CD8-positive, alpha-beta memory T cell (primary cell): ENCODE results near the gene DLL1. TPM values are rescaled to one million over a fixed set of nuclear protein-coding genes. Genes with fewer than 3 reads are reported as not detected.

Experiments used
- CTCF ChIA-PET: fragments of 350-600 bp; sonication (Branson Sonifier 250); formaldehyde crosslinking; loops from one replicate; lab custom pipeline; 2021; ENCODE audit warnings: antibody characterized with exemption; lab: Charles Lee
- POLR2A ChIA-PET: fragments of 350-600 bp; sonication (Branson Sonifier 250); formaldehyde crosslinking; loops from one replicate; lab custom pipeline; 2021; ENCODE audit warnings: antibody characterized with exemption; lab: Charles Lee
- DNase-seq, 5 donors: peaks; one replicate each; pipeline versions ENCODE4 v3.0.0 to v3.0.0-alpha.2; 2020 to 2022; ENCODE audit warnings: mixed read lengths in 1 of 5
- H3K27ac ChIP-seq: one replicate; pipeline ENCODE4 v1.7.0; 2013; ENCODE audit warnings: low read depth, mild to moderate bottlenecking, low read length, moderate library complexity
- H3K27me3 ChIP-seq: 2 replicates; pipeline ENCODE4 v1.7.0; 2013; ENCODE audit warnings: low read length, mild to moderate bottlenecking; ENCODE audit not compliant: insufficient read depth, poor library complexity, severe bottlenecking
- H3K36me3 ChIP-seq: 2 replicates; pipeline ENCODE4 v1.7.0; 2013; ENCODE audit warnings: mild to moderate bottlenecking, low read length, moderate library complexity; ENCODE audit not compliant: insufficient read depth
- H3K4me1 ChIP-seq: 2 replicates; pipeline ENCODE4 v1.7.0; 2013; ENCODE audit warnings: mild to moderate bottlenecking, low read length, moderate library complexity; ENCODE audit not compliant: insufficient read depth
- H3K4me3 ChIP-seq: 2 replicates; pipeline ENCODE4 v1.7.0; 2013; ENCODE audit warnings: mild to moderate bottlenecking, low read length
- H3K9me3 ChIP-seq: 2 replicates; pipeline ENCODE4 v1.7.0; 2013; ENCODE audit warnings: mild to moderate bottlenecking, low read length
- H3K27ac Mint-ChIP-seq, 8 donors: one replicate each; pipeline ENCODE4 v1.8.0; 2020 to 2021; ENCODE audit warnings: mixed read lengths in 8 of 8, mild to moderate bottlenecking in 6 of 8, inconsistent platforms in 3 of 8, moderate library complexity in 3 of 8
- H3K27me3 Mint-ChIP-seq, 2 donors: one replicate each; pipeline ENCODE4 v1.8.0; 2020 to 2021; ENCODE audit warnings: mixed read lengths in 2 of 2, mild to moderate bottlenecking in 1 of 2, moderate library complexity in 1 of 2
- H3K36me3 Mint-ChIP-seq, 3 donors: one replicate each; pipeline ENCODE4 v1.8.0; 2020 to 2021; ENCODE audit warnings: mixed read lengths in 3 of 3, inconsistent platforms in 1 of 3, mild to moderate bottlenecking in 1 of 3
- H3K4me1 Mint-ChIP-seq, 3 donors: one replicate each; pipeline ENCODE4 v1.8.0; 2020 to 2021; ENCODE audit warnings: mixed read lengths in 3 of 3, inconsistent platforms in 1 of 3, mild to moderate bottlenecking in 1 of 3
- H3K4me3 Mint-ChIP-seq, 7 donors: one replicate each; pipeline ENCODE4 v1.8.0; 2020 to 2021; ENCODE audit warnings: mixed read lengths in 7 of 7, mild to moderate bottlenecking in 6 of 7, moderate library complexity in 4 of 7, inconsistent platforms in 2 of 7
- H3K9me3 Mint-ChIP-seq, 5 donors: one replicate each; pipeline ENCODE4 v1.8.0; 2020 to 2022; ENCODE audit warnings: mixed read lengths in 5 of 5, mild to moderate bottlenecking in 3 of 5, moderate library complexity in 2 of 5, inconsistent platforms in 1 of 5
- polyA plus RNA-seq: library from polyadenylated mRNA; unstranded; fragments of 300-500 nt; fragmentation: Illumina TruSeq; gene quantifications from one replicate; pipeline ENCODE4 v1.2.3, GENCODE V29; 2021
- total RNA-seq, 2 experiments: library from RNA; stranded (reverse); gene quantifications; one replicate each; pipeline ENCODE4 v1.2.3, GENCODE V29; 2021

The DLL1 gene
- total and polyA plus RNA-seq, 3 experiments from 2014 or later = 0.49 to 0.86 (median 0.79) TPM

DNA sequence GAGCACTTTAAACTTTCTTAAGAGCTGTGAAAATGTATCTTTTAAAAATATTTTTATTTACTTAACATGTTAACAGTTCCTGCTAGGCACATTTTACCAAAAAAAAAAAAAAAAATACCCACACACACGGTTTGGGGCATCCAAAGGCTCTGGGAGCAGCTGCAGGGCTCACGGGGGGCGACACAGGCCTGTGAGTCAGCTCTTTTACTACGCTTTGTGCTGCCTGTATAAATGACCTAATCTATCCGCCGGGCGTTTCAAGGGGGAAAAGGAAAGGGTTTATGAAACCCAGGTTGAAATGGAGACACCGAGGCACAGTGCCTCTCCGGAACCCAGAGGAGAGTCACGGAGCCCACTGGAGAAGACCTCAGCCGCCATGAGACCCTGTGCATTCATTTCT lies 40.4 kb downstream of the DLL1 start:
- no peaks in the 10 kb centered on the region for H3K4me1 ChIP-seq
- no peak overlapping the region for H3K27ac ChIP-seq
- H3K27ac Mint-ChIP-seq = no peak overlapping the region
- POLR2A ChIA-PET = no interaction called here
- peaks cover 8 to 24% of the 10 kb centered on the region in 2 donors for H3K27me3 Mint-ChIP-seq
- no peaks in the 10 kb centered on the region for H3K9me3 Mint-ChIP-seq
- H3K9me3 ChIP-seq = no peaks in the 10 kb centered on the region
- no peak overlapping the region for H3K4me3 ChIP-seq
- H3K36me3 Mint-ChIP-seq = no peaks in the 10 kb centered on the region
- CTCF ChIA-PET = no interaction called here
- H3K4me3 Mint-ChIP-seq = no peak overlapping the region
- no peaks in the 10 kb centered on the region for H3K4me1 Mint-ChIP-seq
- no peaks in the 10 kb centered on the region for H3K27me3 ChIP-seq
- H3K36me3 ChIP-seq = no peaks in the 10 kb centered on the region
- no peak for DNase-seq

GRCh38 chr6:170249817-170250216 lies 41.1 kb downstream of the DLL1 start:
- no peaks in the 10 kb centered on the region for H3K36me3 Mint-ChIP-seq
- H3K4me1 Mint-ChIP-seq = no peaks in the 10 kb centered on the region
- no peak for DNase-seq
- H3K27ac ChIP-seq = no peak overlapping the region
- H3K4me1 ChIP-seq = no peaks in the 10 kb centered on the region
- no peak overlapping the region for H3K27ac Mint-ChIP-seq
- H3K27me3 ChIP-seq = no peaks in the 10 kb centered on the region
- no peaks in the 10 kb centered on the region for H3K9me3 Mint-ChIP-seq
- CTCF ChIA-PET = no interaction called here
- H3K36me3 ChIP-seq = no peaks in the 10 kb centered on the region
- H3K27me3 Mint-ChIP-seq = peaks cover 6 to 19% of the 10 kb centered on the region in 2 donors
- POLR2A ChIA-PET = no interaction called here
- H3K9me3 ChIP-seq = no peaks in the 10 kb centered on the region
- no peak overlapping the region for H3K4me3 ChIP-seq
- H3K4me3 Mint-ChIP-seq = no peak overlapping the region

- H3K4me1 ChIP-seq = no peaks in the 10 kb centered on the region
- no peak overlapping the region for H3K4me3 Mint-ChIP-seq
- H3K36me3 ChIP-seq = no peaks in the 10 kb centered on the region
- H3K9me3 Mint-ChIP-seq = no peaks in the 10 kb centered on the region
- ChIA-PET CTCF (no interaction called here), POLR2A (no interaction called here)
- peaks cover 12 to 22% of the 10 kb centered on the region in 2 donors for H3K27me3 Mint-ChIP-seq
- no peak overlapping the region for H3K27ac ChIP-seq
- H3K9me3 ChIP-seq = no peaks in the 10 kb centered on the region
- no peaks in the 10 kb centered on the region for H3K27me3 ChIP-seq
- no peak overlapping the region for H3K27ac Mint-ChIP-seq
- H3K4me1 Mint-ChIP-seq = no peaks in the 10 kb centered on the region
- no peak for DNase-seq
- H3K4me3 ChIP-seq = no peak overlapping the region
- H3K36me3 Mint-ChIP-seq = no peaks in the 10 kb centered on the region
Measured at GRCh38 chr6:170248861-170249600, 41.8 kb downstream of the DLL1 start.

DNA sequence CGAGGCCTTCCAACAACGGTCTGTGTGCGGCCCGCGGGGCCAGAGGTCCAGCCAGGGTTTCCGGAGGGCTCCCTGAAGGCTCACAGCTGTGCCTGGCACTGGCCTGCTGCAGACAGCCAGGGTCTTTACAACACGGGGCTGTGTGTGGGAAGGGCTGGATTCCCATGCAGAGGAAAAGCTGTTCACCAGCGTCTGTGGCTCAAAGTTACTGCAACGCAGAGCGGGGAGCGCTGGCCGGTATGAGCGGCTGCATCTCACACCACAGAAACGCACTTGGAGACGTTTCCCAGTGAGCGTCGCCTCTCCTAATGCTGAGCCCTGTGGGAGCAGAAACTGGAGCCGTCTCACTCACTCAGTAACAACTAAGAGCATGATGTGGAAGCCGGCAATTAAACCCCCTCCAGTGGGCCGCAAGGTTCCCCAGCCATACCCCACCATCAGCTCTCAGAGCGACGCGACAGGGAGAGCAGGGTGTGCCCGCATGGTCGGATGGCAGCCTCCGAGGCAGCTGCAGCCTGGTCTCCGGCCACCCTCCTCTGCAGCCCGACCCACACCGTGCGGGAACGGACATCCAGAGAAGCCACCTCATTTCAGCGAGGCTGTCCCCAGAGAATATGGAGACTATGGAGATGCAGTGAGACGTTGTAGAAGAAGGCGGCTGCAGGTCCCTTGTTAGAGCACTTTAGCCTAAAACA lies 42.6 kb downstream of the DLL1 start:
- no peaks in the 10 kb centered on the region for H3K9me3 Mint-ChIP-seq
- Histone ChIP-seq H3K27ac (no peak overlapping the region), H3K36me3 (no peaks in the 10 kb centered on the region), H3K4me1 (no peaks in the 10 kb centered on the region), H3K4me3 (no peak overlapping the region), H3K9me3 (no peaks in the 10 kb centered on the region), H3K27me3 (no peaks in the 10 kb centered on the region)
- ChIA-PET POLR2A (no interaction called here), CTCF (no interaction called here)
- H3K27ac Mint-ChIP-seq = no peak overlapping the region
- H3K4me3 Mint-ChIP-seq = no peak overlapping the region
- H3K36me3 Mint-ChIP-seq = no peaks in the 10 kb centered on the region
- H3K4me1 Mint-ChIP-seq = no peaks in the 10 kb centered on the region
- no peak for DNase-seq
- H3K27me3 Mint-ChIP-seq = peaks cover 12 to 26% of the 10 kb centered on the region in 2 donors

DNA sequence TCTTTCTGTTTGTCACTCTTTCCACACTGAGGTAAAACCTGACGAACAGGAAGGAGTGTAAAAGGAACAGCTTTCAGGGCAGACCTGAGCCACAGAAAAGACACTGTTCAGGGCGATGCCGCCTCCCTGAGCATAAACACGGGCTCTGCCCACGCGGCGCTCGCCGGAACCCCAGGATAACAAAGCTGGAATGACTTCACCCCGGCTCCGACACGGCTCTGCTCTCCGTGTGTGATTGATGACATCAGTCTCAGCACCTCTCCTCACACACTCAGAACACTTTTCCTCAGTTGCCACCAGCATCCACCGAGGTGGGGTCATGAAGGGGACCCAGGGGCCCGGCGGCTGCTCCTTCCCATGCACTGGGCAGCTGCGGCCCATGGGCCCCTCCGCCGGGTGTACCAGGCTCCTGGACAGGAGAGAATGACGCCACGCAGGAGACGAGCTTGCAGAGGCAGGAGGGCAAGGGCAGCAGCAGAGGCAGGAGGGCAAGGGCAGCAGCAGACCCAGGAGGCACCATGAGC lies 43.6 kb downstream of the DLL1 start:
- no peaks in the 10 kb centered on the region for H3K36me3 Mint-ChIP-seq
- ChIA-PET CTCF (no interaction called here), POLR2A (no interaction called here)
- Histone ChIP-seq H3K4me1 (no peaks in the 10 kb centered on the region), H3K36me3 (no peaks in the 10 kb centered on the region), H3K27ac (no peak overlapping the region), H3K9me3 (no peaks in the 10 kb centered on the region), H3K27me3 (no peaks in the 10 kb centered on the region), H3K4me3 (no peak overlapping the region)
- no peak overlapping the region for H3K27ac Mint-ChIP-seq
- H3K4me3 Mint-ChIP-seq = no peak overlapping the region
- H3K9me3 Mint-ChIP-seq = no peaks in the 10 kb centered on the region
- H3K4me1 Mint-ChIP-seq = no peaks in the 10 kb centered on the region
- no peak for DNase-seq
- H3K27me3 Mint-ChIP-seq = peaks cover 10 to 28% of the 10 kb centered on the region in 2 donors

DNA sequence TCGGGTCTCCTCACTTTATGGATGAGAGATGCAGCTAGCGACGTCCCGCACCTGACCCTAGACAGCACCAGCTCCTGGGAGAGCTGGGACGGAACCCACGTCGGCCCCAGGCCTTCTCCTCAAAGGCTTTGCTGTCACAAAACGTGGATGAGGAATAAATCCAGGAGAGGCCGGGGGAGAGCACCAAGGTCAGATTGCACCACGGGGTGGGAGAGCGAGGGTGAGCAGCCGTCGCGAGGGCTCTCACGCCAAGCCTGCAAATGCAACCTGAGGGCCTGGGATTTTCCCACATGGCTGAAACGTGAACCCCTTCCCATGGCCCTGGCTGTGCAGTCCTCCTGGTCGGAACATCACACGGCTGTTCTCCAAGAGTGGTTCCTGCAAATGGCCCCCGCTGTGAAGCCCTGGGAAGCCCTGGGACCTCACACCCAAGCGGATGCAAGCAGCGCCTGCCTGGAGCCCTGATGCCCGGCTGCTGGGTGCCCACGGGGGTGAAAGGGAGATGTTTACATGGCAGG lies 45.3 kb downstream of the DLL1 start:
- H3K9me3 ChIP-seq = no peaks in the 10 kb centered on the region
- Mint-ChIP-seq H3K4me1 (no peaks in the 10 kb centered on the region), H3K4me3 (no peak overlapping the region), H3K9me3 (no peaks in the 10 kb centered on the region), H3K27me3 (peaks cover 10 to 28% of the 10 kb centered on the region in 2 donors), H3K36me3 (no peaks in the 10 kb centered on the region), H3K27ac (no peak overlapping the region)
- no peaks in the 10 kb centered on the region for H3K4me1 ChIP-seq
- no peak for DNase-seq
- CTCF ChIA-PET = no interaction called here
- H3K27ac ChIP-seq = no peak overlapping the region
- H3K36me3 ChIP-seq = no peaks in the 10 kb centered on the region
- no peaks in the 10 kb centered on the region for H3K27me3 ChIP-seq
- POLR2A ChIA-PET = no interaction called here
- no peak overlapping the region for H3K4me3 ChIP-seq

GRCh38 chr6:170244721-170245474 lies 46.0 kb downstream of the DLL1 start:
- Histone ChIP-seq H3K4me3 (no peak overlapping the region), H3K9me3 (no peaks in the 10 kb centered on the region), H3K27ac (no peak overlapping the region), H3K27me3 (no peaks in the 10 kb centered on the region), H3K36me3 (no peaks in the 10 kb centered on the region), H3K4me1 (no peaks in the 10 kb centered on the region)
- no peak for DNase-seq
- no peaks in the 10 kb centered on the region for H3K4me1 Mint-ChIP-seq
- ChIA-PET CTCF (no interaction called here), POLR2A (no interaction called here)
- no peaks in the 10 kb centered on the region for H3K9me3 Mint-ChIP-seq
- no peak overlapping the region for H3K4me3 Mint-ChIP-seq
- H3K36me3 Mint-ChIP-seq = no peaks in the 10 kb centered on the region
- peaks cover 10 to 29% of the 10 kb centered on the region in 2 donors for H3K27me3 Mint-ChIP-seq
- H3K27ac Mint-ChIP-seq = no peak overlapping the region
